GM21723 (cell line): Measurements from ENCODE around the gene TIMP1.

ENCODE experiments used
- ATAC-seq: cut with Tn5 transposase; IDR thresholded peaks from one replicate; pipeline ENCODE4 v1.9.1; 2021; ENCODE audit warnings: mild to moderate bottlenecking, moderate library complexity; ENCODE audit not compliant: unreplicated experiment

TIMP1 gene

DNA sequence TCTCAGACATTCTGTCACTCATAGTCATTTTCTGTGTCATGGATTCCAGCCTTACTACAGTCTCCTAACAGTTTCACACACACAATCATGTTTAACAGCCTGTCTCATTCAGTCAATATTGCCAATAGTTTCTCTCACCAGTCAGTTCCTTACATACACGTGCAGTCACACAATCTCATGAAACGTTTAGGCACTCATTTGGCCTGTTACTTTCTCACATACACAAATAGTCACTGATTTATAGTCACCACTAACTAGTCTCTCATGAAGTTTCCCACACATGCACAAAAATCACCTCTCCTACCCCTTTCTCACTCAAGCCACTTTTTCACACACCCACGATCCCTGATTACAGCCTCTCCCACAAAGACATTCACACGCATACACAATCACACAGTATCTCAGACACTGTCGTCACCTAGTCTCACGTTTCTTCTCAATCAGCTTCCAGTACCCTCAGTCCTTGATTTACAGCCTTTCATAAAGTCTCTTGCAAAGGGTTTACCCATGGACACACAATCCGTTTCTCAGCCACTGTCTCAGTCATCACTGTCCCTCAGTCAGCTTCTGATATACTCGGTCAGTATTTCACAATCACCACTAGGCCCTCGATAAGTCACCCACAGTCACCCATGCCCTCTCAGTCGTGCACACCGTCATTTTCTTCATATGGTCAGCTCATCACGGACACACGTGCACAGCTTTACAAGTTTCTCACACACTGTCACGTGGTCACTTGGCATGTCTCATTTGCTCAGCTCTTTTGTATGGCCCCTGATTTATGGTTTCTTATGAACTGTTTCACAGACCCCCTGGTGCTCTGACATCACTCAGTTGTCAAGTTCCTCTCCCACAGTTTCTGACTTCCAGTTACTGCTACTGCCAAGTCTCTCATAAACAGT is 51.7 kb downstream of the TIMP1 start:
- no peak for ATAC-seq

DNA sequence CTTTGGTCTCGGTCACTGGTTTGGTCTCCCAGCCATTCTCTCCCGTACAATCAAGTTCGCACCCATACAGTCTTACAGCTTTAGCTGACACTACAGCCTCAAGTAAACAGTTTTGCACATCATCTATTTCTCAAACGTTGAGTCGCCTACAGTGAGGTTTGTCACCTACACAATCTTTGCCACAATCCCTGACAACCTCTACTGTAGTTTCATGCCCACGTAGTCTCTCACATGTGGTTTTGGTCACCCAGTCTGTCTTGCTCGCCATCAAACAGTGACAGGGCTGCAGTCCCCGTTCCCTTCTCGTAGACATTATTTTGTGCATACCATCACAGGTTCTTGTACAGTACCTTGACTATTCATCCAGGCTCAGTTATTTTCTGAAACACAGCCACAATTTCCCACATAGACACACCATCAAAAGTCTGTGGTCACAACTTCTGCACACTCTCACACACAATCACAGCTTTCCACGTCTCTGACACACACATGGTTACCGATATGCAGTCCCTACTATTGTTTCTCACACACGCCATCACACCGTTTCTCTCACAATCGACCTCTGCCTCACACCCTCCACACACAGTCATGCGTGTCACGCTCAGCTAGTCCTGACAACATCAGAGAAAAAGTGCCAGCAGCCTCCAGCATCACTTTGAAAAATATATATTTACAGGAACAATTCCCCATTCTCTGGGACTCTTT is 52.8 kb downstream of the TIMP1 start:
- no peak for ATAC-seq
